ENCODE data around the gene CTSE.
"Not testable (repeated sequence)": the region's sequence is repeated elsewhere in the genome, so short reads cannot be mapped to it uniquely, and the experiment has no call there.

The CTSE gene

GRCh38 chr1:206023695-206024094, at the start of gene CTSE:
Gene CTSE (minus strand): TSS chr1:206023895. CDS start chr1:206023791, 104 bp downstream.
- DNase-seq (ENCODE audit: extremely low spot score, insufficient read length, low read depth) (no peak), FAIRE-seq (no peak)

GRCh38 chr1:206070627-206071304, 47.1 kb upstream of the CTSE start:
- no peak for FAIRE-seq
- no peak for DNase-seq (ENCODE audit: extremely low spot score, insufficient read length, low read depth)

GRCh38 chr1:206068314-206068713, 44.6 kb upstream of the CTSE start:
- FAIRE-seq: no peak

GRCh38 chr1:206067486-206068227, 44.0 kb upstream of the CTSE start:
- FAIRE-seq: no peak
- no peak for DNase-seq (ENCODE audit: extremely low spot score, insufficient read length, low read depth)

More at GRCh38 chr1:206068314-206068713, 44.6 kb upstream of the CTSE start:
- DNase-seq (ENCODE audit: extremely low spot score, insufficient read length, low read depth): no peak

GRCh38 chr1:206066479-206067171, 42.9 kb upstream of the CTSE start:
- peak; percentile 86 for FAIRE-seq
- DNase-seq (ENCODE audit: extremely low spot score, insufficient read length, low read depth): no peak

- FAIRE-seq (no peak), DNase-seq (ENCODE audit: extremely low spot score, insufficient read length, low read depth) (no peak)
Observed at GRCh38 chr1:206065547-206066145, 42.0 kb upstream of the CTSE start.

- not testable (repeated sequence) for DNase-seq (ENCODE audit: extremely low spot score, insufficient read length, low read depth); FAIRE-seq
Observed at GRCh38 chr1:206064501-206064900, 40.8 kb upstream of the CTSE start.

- FAIRE-seq; DNase-seq (ENCODE audit: extremely low spot score, insufficient read length, low read depth): not testable (repeated sequence)
Observed at GRCh38 chr1:206064001-206064400, 40.3 kb upstream of the CTSE start.

GRCh38 chr1:206062464-206062863, 38.8 kb upstream of the CTSE start:
- no peak for FAIRE-seq

GRCh38 chr1:206060844-206061243, 37.1 kb upstream of the CTSE start:
- no peak for DNase-seq (ENCODE audit: extremely low spot score, insufficient read length, low read depth)
- no peak for FAIRE-seq

More at GRCh38 chr1:206062464-206062863, 38.8 kb upstream of the CTSE start:
- no peak for DNase-seq (ENCODE audit: extremely low spot score, insufficient read length, low read depth)

GRCh38 chr1:206059355-206059915, 35.7 kb upstream of the CTSE start:
- FAIRE-seq: no peak
- DNase-seq (ENCODE audit: extremely low spot score, insufficient read length, low read depth): no peak

- DNase-seq (ENCODE audit: extremely low spot score, insufficient read length, low read depth) (no peak), FAIRE-seq (peak; percentile 5)
Observed at GRCh38 chr1:206058927-206059292, 35.2 kb upstream of the CTSE start.

- not testable (repeated sequence) for DNase-seq (ENCODE audit: extremely low spot score, insufficient read length, low read depth)
- peak; percentile 70 for FAIRE-seq
Observed at GRCh38 chr1:206058289-206058926, 34.7 kb upstream of the CTSE start.

GRCh38 chr1:206055639-206056323, 32.1 kb upstream of the CTSE start:
- DNase-seq (ENCODE audit: extremely low spot score, insufficient read length, low read depth); FAIRE-seq: not testable (repeated sequence)

GRCh38 chr1:206055069-206055625, 31.5 kb upstream of the CTSE start:
- DNase-seq (ENCODE audit: extremely low spot score, insufficient read length, low read depth); FAIRE-seq: not testable (repeated sequence)

GRCh38 chr1:206053616-206054015, 29.9 kb upstream of the CTSE start:
- not testable (repeated sequence) for FAIRE-seq; DNase-seq (ENCODE audit: extremely low spot score, insufficient read length, low read depth)

GRCh38 chr1:206052919-206053610, 29.4 kb upstream of the CTSE start, which contains the start of gene RHEX:
Gene RHEX (plus strand): TSS chr1:206053173. CDS start chr1:206097829, 44,656 bp downstream.
- peak; percentile 71 for FAIRE-seq

More at GRCh38 chr1:206052919-206053610, 29.4 kb upstream of the CTSE start, which contains the start of gene RHEX:
- not testable (repeated sequence) for DNase-seq (ENCODE audit: extremely low spot score, insufficient read length, low read depth)

All from GM18507 (cell line).